AG08395 (cell line): ENCODE results near the gene RIPK3.

Experiments used
- DNase-seq: peaks from one replicate; pipeline ENCODE4 v3.0.0; 2012; ENCODE audit warnings: mixed read lengths, low spot score

Gene RIPK3

DNA sequence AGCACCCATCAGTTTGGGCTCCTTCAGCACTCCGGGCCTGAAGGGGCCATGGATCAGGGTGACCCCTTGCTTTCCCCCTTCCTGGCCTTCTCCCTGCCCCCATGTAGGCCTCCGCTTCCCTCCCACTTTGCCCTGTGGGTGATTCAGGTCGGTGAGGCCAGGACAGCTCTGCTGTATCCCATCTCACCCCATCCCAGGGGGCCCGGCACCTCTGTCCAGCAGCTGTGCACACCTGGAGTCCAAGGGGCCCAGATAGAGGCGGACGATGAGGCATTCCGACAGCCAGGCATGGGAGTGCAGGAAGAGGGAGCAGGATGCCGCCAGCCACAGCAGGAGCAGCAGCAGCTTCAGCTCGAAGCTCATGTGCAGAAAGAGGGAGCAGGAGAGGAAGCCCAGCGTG is 17.1 kb downstream of the RIPK3 start:
- no peak for DNase-seq

DNA sequence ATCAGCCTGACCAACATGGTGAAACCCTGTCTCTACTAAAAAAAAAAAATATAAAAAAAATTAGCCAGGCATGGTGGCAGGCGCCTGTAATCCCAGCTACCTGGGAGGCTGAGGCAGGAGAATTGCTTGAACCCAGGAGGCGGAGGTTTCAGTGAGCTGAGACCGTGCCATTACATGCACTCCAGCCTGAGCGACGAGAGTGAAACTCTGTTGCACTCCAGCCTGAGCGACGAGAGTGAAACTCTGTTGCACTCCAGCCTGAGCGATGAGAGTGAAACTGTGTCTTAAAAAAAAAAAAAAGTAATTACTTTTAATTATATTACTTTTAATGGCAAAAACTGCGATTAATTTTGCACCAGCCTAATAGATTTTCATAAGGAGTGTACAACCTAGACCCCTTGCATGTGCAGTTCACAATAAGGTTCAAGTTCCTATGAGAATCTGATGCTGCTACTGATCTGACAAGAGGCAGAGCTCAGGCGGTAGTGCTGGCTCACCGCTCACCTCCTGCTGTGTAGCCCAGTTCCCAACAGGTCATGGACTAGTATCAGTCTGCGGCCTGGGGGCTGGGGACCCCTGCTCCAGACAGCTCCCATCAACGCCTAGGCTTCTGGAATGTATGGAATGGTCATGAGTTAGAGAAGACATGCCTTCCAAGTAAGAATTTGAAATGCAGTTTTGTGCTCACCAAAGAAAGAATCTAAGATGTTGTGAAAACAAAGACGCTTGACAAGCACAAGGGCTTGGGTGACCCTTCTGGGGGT is 18.4 kb downstream of the RIPK3 start:
- DNase-seq, result no peak

DNA sequence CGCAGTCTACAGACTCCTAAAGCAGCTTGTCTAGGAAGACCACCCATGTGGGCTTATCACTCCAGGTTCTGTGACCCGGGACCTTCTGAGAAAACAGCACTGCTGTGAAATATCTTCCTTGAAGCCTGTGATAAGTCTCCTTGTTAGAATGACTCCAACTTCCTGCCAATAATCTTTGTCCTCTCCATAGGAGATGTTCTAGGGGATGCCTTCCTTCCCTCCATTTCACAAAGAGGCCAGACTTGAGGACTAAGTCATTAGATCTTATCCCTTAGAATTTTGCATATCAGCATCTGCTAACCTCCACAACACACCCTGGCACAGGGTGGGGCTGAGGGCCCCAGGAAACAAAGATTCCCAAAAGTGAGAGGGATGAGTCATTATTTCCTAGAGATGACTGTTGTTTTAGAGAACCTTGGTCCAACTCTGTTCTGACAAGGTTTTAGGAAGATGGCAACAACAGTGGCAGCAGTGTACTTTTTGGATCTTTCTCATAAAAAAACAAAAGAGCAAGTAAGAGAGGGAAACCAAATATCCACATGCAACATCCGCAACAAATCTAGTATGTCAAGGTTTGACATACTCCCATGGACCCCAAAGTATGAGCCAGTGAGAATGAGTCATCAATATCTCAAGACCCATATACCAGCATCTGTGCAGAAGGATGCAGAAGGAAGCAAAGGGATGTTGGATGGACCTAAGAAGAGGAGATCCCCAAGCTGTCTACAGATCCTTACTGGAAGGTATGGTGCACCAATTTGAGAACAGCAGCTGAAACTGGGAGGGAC is 22.5 kb downstream of the RIPK3 start:
- DNase-seq, result peak; percentile 65

DNA sequence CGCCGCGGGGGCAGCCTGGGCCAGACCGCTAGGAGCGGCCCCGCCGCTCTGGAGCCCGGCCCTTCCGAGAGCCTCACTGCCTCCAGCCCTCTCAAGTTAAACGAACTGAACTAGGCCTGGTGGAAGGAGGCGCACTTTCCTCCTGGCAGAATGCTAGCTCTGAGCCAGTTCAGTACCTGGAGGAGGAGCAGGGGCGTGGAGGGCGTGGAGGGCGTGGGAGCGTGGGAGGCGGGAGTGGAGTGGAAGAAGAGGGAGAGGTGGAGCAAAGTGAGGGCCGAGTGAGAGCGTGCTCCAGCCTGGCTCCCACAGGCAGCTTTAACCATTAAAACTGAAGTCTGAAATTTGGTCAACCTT is 23.2 kb downstream of the RIPK3 start:
- no peak for DNase-seq

DNA sequence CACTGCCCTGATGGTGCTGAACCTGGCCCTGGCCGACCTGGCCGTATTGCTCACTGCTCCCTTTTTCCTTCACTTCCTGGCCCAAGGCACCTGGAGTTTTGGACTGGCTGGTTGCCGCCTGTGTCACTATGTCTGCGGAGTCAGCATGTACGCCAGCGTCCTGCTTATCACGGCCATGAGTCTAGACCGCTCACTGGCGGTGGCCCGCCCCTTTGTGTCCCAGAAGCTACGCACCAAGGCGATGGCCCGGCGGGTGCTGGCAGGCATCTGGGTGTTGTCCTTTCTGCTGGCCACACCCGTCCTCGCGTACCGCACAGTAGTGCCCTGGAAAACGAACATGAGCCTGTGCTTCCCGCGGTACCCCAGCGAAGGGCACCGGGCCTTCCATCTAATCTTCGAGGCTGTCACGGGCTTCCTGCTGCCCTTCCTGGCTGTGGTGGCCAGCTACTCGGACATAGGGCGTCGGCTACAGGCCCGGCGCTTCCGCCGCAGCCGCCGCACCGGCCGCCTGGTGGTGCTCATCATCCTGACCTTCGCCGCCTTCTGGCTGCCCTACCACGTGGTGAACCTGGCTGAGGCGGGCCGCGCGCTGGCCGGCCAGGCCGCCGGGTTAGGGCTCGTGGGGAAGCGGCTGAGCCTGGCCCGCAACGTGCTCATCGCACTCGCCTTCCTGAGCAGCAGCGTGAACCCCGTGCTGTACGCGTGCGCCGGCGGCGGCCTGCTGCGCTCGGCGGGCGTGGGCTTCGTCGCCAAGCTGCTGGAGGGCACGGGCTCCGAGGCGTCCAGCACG is 23.8 kb downstream of the RIPK3 start:
- no peak for DNase-seq

DNA sequence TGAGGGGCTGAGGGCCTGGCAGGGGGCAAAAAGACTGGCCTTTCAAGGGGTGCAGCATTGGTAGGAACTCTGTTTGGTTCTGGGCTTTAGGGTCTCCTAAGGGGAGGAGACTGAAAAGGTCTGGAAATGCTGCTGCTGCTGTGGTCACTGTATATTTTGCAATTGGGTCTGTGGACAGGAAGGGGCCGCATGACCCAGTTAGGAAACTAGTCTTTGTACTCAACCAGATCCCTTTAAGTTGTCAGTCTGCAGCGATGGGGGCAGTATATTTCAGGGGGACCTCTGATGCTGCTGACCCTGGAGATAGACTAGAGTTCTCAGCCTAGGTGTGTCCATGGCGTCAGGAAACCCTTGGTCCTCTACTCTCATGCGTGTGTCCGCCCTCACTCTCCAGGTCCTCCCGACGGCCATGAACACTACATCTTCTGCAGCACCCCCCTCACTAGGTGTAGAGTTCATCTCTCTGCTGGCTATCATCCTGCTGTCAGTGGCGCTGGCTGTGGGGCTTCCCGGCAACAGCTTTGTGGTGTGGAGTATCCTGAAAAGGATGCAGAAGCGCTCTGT is 24.5 kb downstream of the RIPK3 start:
- DNase-seq, result no peak

DNA sequence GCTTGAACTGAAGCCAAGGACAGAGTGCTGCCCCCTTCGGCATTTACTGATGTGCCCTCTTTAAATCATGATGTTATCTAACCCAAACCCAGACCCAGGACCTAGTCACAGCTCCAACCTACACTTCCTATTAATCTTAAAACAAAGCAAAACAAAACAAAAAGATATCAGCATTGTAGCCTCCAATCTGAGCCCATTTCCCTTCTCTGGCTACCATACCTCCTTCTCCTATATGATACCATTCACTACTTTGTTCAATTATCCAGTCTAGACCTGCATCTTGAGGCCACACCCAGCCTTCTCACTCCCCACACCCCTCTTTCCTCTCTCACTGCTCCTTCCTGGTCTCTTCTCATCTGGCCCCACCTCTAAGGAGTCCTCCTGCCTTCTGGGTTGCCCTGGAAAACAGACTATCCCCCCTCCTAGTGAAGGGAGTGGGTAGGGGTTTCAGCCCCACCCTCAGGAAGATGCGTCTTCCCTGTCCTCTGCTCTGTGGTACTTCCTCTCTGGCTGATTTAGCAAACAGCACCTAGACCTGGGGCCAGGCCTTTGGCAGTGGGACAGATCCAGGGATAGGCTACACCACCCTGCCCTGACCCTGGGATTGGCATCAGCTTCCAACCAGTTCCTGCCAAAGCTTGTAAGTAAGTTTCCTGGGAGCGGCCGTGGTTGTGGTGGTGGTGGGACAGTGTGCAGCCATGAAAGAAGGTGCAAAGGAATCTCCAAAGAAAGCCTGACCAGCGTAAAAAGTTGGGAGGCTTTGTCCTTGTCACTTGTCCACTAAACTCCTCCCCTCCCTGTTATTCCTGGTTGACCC is 25.2 kb downstream of the RIPK3 start:
- no peak for DNase-seq

DNA sequence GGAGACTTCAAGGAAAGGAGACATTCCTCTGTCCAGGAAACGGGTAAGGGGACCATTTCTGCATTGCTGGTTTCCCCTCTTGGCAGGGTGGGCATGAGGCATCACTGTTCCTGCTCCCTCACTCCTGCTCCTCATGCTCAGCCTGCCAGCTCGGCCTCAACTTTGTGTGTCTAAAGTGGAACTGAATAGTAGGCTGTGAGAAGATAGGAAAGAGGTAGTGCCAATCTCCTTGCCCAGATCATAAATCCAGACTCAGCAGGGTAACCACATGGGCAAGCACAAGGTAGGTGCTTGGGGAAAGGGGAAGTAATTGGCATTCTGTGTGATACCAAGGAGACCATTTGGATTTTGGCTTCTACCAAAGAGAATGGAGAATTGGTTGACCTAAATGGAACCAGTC is 25.9 kb downstream of the RIPK3 start:
- DNase-seq, result no peak

DNA sequence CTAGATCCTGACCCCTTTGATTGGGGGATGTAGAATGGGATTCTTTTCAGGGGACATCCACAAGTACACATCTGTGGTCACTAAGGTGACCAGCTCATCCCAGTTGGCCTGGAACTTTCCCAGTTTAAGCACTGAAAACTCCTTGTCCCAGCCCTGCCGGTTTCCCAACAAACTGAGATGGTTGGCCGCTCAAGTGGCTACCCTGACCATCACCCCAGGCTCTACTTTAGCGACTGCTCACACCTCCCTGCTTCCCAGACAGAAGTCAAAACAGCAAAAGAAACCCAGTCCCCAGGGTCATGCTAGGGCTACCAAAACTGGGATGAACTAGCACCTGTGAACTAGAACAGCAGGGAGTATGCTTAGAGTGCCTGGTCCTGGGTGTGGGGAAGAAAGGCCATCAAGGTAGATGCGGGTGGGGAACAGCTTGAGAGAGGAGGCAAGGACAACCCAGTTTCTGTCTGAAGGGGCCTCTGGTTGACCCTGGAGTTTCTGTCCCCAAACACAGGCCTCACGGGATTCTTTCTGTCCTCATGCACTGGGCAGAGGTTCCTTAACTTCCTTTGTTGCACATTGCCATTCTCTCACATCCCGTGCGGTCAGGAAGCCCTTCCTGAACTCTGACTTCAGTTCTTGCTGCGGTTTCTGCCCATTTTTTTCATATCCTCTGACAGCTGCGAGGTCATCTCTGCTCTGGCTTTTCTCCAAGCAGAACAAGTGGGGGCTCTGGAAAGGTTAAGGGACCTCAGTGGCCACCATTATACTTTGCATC is 26.9 kb downstream of the RIPK3 start:
- no peak for DNase-seq

DNA sequence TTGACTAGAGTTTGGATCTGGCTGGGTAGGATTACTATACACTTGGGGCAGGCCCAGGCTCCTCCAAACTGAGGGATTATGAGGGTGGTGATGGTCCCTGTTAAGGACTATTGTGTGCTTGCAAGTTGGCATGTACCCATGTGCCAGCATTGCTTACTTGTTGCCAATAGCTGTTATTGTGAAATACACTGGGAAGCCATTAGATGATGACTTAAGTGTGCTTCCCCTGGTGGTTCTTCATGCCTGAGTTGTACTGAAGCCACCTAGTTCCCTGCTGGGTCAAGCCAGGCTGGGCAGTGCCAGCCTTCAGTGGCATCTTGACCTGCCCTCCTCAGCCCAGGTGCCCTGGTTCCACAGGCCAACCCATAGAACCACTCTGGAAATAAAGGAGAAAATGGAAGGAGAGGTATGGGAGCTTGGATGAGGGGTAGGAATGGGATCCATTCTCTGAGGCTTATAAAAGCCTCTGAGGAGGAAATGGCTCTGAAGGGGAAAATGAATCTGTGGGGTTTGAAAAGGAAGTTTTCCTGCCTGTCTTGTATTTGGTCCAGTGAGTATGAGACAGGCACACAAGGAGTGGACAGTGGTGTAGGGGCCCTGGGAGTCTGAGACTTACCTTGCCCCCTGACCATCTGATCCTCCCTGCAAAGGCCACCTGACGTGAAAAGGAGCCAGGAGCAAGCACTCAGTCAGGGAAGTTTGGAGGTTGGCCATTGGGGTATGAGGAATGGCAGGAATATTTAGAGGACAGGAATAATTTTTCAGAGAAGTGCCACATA is 27.8 kb downstream of the RIPK3 start:
- peak; percentile 47 for DNase-seq

DNA sequence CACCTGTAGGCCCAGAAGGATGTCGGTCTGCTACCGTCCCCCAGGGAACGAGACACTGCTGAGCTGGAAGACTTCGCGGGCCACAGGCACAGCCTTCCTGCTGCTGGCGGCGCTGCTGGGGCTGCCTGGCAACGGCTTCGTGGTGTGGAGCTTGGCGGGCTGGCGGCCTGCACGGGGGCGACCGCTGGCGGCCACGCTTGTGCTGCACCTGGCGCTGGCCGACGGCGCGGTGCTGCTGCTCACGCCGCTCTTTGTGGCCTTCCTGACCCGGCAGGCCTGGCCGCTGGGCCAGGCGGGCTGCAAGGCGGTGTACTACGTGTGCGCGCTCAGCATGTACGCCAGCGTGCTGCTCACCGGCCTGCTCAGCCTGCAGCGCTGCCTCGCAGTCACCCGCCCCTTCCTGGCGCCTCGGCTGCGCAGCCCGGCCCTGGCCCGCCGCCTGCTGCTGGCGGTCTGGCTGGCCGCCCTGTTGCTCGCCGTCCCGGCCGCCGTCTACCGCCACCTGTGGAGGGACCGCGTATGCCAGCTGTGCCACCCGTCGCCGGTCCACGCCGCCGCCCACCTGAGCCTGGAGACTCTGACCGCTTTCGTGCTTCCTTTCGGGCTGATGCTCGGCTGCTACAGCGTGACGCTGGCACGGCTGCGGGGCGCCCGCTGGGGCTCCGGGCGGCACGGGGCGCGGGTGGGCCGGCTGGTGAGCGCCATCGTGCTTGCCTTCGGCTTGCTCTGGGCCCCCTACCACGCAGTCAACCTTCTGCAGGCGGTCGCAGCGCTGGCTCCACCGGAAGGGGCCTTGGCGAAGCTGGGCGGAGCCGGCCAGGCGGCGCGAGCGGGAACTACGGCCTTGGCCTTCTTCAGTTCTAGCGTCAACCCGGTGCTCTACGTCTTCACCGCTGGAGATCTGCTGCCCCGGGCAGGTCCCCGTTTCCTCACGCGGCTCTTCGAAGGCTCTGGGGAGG is 28.9 kb downstream of the RIPK3 start, which contains the start of gene LTB4R:
LTB4R (plus strand) TSS at position 857 of the 959 bp plus-strand sequence. CDS start 4,150 bp downstream, outside the sequence.
- DNase-seq, result peak; percentile 85

DNA sequence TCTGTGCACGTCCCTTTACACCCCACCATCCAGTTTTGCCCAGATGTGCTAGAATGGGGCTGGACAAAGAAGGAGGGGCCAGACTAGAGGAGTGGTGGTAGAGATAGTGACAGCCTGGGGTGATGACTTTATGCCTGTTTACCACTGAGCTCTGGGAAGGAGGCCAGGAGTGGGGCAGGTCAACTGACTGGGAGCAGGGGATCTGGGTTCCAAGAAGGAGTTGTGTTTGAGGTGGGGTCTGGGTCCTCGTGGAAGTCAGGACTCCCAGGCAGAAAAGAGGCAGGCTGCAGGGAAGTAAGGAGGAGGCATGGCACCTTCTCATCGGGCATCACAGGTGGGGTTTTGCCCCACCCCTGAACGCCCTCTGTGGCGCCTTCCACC is 29.5 kb downstream of the RIPK3 start:
- DNase-seq, result no peak

DNA sequence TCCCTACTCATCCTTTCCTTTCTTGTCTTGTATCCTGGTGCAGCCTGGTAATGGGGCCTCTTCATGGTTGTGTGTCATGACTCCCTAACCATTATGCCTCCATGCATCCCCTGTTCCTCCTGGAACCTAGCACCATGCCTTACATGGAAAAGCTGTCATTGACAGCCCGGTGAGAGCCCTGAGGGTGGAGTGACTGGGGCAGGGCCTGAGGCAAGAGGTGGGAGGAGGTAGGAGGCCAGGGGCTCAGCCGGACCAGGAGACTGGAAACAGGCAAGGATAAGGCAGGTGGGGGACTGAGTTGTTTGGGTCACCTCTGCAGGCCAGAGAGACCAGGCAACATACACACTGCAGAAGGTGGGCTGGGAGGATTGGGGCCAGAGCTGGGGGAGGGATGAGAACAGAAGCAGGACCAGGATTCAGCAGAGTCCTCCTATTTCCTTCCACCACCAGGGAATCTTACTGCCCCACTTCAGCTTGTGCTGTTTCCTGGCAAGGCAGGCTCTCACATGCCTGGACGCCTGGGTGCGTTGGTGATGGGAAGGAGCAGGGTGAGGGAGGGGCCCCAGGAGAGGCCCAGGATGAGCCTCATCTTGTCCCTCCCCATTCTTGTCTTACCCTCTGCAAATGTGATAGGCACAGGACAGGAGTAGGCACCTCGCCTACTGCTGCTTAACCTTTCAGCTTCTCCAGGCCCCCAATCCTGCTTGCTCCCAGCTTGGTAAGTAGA is 30.1 kb downstream of the RIPK3 start, which contains the start of gene LTB4R2:
LTB4R2 (plus strand) TSS at position 603 of the 727 bp plus-strand sequence. CDS start 525 bp downstream, outside the sequence.
- no peak for DNase-seq

DNA sequence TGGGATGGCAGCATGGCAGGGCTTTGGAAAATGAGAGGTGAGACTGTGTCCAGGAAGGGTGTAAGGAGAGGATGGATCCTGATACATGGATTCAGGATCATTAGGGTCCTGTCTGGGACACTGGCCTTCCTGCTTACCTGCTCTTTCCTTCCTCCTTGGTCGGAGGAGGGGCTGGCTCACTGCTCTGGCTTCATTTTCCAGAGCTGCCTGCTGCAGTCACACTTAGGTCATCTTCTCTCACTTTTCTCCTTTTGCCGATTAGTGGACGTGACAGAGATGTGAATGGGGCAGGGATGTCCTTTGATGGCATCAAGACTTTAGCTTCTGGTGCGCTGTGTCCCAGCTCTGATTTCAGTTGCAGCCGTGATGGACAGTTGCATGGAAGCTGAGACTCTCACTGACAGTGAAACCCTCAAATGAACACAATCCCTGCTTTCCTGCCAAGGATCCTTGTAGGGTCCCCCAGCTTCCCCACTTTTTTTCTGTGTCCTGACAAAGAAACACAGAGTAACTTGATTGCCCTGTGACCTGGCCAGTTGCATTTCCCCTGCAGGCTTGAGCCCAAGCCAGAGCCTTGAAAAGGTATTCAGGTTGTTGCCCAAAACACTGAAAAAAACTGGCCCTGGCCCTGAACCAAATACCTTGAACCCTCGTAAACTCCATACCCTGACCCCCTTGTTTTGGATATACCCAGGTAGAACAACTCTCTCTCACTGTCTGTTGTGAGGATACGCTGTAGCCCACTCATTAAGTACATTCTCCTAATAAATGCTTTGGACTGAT is 31.3 kb downstream of the RIPK3 start:
- DNase-seq, result no peak

DNA sequence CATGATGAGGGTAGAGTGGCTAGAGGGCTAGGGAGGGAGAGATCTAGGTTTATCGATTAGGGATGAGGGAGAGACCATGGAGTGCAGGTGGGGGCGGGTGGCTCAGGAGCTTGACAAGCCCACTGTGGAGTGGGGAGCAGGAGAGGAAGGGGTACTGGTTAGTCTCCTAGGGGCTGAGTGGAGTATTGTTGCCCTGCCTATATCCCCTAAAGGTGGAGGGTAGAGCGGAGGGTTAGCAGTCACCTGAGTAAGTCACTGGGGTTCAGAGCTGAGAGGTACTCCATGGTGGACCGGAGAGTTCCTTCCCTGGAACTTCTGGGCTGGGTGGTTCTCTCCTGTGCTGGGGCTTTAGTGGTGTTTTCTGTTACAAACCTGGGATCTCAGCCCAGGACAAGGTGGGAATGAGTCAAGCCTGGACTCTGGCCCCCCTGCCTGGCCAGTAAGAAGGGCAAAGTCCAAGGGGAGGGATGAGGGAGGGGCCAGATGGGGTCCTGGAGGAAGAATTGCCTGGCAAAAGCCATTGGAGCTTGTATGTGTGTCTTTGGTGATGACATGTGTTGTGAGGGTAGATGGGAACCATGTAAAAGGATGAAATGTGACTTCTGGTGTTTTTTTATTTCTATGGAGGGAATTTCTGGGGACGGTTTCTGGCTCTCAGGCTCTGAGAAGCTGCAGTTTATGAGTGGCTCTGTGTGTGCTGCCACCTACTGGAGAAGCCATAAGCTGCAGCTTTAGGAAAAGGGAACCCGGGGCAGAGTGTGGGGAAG is 32.0 kb downstream of the RIPK3 start, which contains the start of gene CIDEB:
CIDEB (minus strand) TSS at position 403 of the 767 bp plus-strand sequence; CDS start at position 284, 119 bp downstream.
- peak; percentile 81 for DNase-seq

DNA sequence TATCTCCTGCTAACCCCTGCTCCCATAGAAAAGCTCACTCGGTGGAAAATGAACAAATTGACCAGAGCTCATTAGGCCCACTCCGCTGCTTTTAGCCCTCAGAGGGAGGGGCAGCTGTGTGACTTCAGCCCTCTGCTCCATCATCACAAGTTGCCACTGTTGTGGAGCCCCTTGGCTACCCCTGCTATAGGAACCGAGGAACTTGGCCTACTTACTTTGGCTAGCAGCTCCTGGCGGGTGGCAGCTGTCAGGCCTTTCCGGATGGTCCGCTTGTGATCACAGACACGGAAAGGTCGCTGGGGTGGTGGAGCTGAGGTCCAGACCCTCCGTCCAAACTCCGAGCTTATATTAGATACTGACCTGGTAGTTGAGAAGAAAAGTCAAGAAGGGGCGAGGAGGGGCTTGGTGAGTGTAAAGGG is 32.6 kb downstream of the RIPK3 start:
- DNase-seq, result no peak
